RWPE2 (cell line): ENCODE results near the gene WDR46.

ENCODE experiments used
- ATAC-seq: fragments of 200-7000 bp; cut with Tn5 transposase; 3 replicates; pipeline ENCODE4 v1.9.1; 2021; ENCODE audit warnings: low read depth
- DNase-seq: peaks from one replicate; pipeline ENCODE4 v3.0.0-alpha.2; 2020; ENCODE audit warnings: low spot score
- H3K27ac ChIP-seq: fragments of 450-650 bp; 2 replicates; pipeline ENCODE4 v1.5.1; 2017; ENCODE audit warnings: mild to moderate bottlenecking; ENCODE audit not compliant: poor library complexity, severe bottlenecking
- H3K27me3 ChIP-seq: fragments of 250-450 bp; sonication (Bioruptor Pico); 2 replicates; pipeline ENCODE4 v1.5.1; 2021; ENCODE audit warnings: mild to moderate bottlenecking, moderate library complexity; ENCODE audit not compliant: insufficient read depth, poor library complexity, severe bottlenecking
- H3K36me3 ChIP-seq: fragments of 250-450 bp; sonication (Bioruptor Pico); 2 replicates; pipeline ENCODE4 v1.5.1; 2020; ENCODE audit warnings: low read depth, mild to moderate bottlenecking, moderate library complexity
- H3K4me1 ChIP-seq: fragments of 250-450 bp; sonication (Bioruptor Pico); 2 replicates; pipeline ENCODE4 v1.5.1; 2021; ENCODE audit warnings: mild to moderate bottlenecking, moderate library complexity; ENCODE audit not compliant: insufficient read depth, poor library complexity, severe bottlenecking
- H3K4me3 ChIP-seq: fragments of 250-450 bp; sonication (Bioruptor Pico); 2 replicates; pipeline ENCODE4 v1.5.1; 2021; ENCODE audit warnings: mild to moderate bottlenecking, moderate library complexity; ENCODE audit not compliant: severe bottlenecking
- H3K9me3 ChIP-seq: fragments of 250-450 bp; sonication (Bioruptor Pico); 2 replicates; pipeline ENCODE4 v1.5.1; 2021; ENCODE audit warnings: mild to moderate bottlenecking, moderate library complexity; ENCODE audit not compliant: severe bottlenecking
- CTCF ChIP-seq: fragments of 450-650 bp; IDR thresholded peaks from one replicate; pipeline ENCODE4 v1.5.1; 2017; ENCODE audit warnings: mild to moderate bottlenecking, moderate library complexity; ENCODE audit not compliant: poor library complexity, severe bottlenecking

WDR46 gene

GRCh38 chr6:33251395-33252012 lies 37.5 kb downstream of the WDR46 start:
- Histone ChIP-seq H3K27me3 (no peaks in the 10 kb centered on the region), H3K4me1 (peaks cover 14% of the 10 kb centered on the region), H3K36me3 (peaks cover 20% of the 10 kb centered on the region), H3K9me3 (no peaks in the 10 kb centered on the region), H3K4me3 (no peak overlapping the region), H3K27ac (no peak overlapping the region)
- no peak for TF ChIP-seq CTCF
- DNase-seq: no peak
- ATAC-seq: no peak

- no peaks in the 10 kb centered on the region for H3K9me3 ChIP-seq
- no peak for TF ChIP-seq CTCF
- DNase-seq: no peak
- H3K36me3 ChIP-seq: peaks cover 20% of the 10 kb centered on the region
- no peak for ATAC-seq
- H3K4me3 ChIP-seq: no peak overlapping the region
- H3K4me1 ChIP-seq: peaks cover 14% of the 10 kb centered on the region
- peak overlapping the region; percentile 83 for H3K27ac ChIP-seq
- H3K27me3 ChIP-seq: no peaks in the 10 kb centered on the region
These were observed 38.3 kb downstream of the WDR46 start for GRCh38 chr6:33250731-33251130.

GRCh38 chr6:33249732-33250630 lies 39.1 kb downstream of the WDR46 start:
- peak; percentile 24 for ATAC-seq
- DNase-seq: peak; percentile 28

GRCh38 chr6:33248932-33249731 lies 39.9 kb downstream of the WDR46 start:
- TF ChIP-seq CTCF: no peak
- ATAC-seq (peak; percentile 90), DNase-seq (peak; percentile 98)
- H3K27ac ChIP-seq: peak overlapping the region; percentile 83
- peaks cover 10% of the 10 kb centered on the region for H3K4me1 ChIP-seq
- no peaks in the 10 kb centered on the region for H3K27me3 ChIP-seq
- peaks cover 13% of the 10 kb centered on the region for H3K36me3 ChIP-seq
- H3K4me3 ChIP-seq: peak overlapping the region; percentile 38
- H3K9me3 ChIP-seq: no peaks in the 10 kb centered on the region

More at GRCh38 chr6:33249732-33250630, 39.1 kb downstream of the WDR46 start:
- peaks cover 18% of the 10 kb centered on the region for H3K36me3 ChIP-seq
- TF ChIP-seq CTCF: no peak
- no peaks in the 10 kb centered on the region for H3K9me3 ChIP-seq
- no peaks in the 10 kb centered on the region for H3K27me3 ChIP-seq
- peak overlapping the region; percentile 38 for H3K4me3 ChIP-seq
- peak overlapping the region; percentile 83 for H3K27ac ChIP-seq
- peaks cover 14% of the 10 kb centered on the region for H3K4me1 ChIP-seq
